ENCODE data around the gene PPARA.

The PPARA gene

GRCh38 chr22:46146329-46146728 lies 4.0 kb upstream of the PPARA start:
- DNase-seq = no peak

DNA sequence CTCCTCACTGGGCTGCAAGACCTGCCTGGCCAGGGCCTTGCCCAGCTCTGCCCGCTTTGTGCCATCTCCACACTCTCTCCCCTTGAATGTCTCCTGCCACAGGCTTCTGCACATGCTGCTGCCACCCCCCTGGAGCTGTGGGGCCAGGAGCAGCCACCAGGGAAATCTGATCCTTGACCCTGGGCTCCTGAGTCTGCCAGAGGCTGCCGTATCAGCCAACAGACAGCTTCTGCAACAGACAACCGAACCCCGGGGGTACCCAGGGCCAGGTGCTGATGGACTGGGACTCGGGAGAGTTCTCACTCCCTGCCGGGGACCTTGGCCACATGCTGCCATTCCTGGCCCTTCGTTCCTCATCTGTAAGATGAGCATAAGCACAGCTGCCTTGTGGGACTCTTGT lies 3.3 kb upstream of the PPARA start:
- no peak for DNase-seq

DNA sequence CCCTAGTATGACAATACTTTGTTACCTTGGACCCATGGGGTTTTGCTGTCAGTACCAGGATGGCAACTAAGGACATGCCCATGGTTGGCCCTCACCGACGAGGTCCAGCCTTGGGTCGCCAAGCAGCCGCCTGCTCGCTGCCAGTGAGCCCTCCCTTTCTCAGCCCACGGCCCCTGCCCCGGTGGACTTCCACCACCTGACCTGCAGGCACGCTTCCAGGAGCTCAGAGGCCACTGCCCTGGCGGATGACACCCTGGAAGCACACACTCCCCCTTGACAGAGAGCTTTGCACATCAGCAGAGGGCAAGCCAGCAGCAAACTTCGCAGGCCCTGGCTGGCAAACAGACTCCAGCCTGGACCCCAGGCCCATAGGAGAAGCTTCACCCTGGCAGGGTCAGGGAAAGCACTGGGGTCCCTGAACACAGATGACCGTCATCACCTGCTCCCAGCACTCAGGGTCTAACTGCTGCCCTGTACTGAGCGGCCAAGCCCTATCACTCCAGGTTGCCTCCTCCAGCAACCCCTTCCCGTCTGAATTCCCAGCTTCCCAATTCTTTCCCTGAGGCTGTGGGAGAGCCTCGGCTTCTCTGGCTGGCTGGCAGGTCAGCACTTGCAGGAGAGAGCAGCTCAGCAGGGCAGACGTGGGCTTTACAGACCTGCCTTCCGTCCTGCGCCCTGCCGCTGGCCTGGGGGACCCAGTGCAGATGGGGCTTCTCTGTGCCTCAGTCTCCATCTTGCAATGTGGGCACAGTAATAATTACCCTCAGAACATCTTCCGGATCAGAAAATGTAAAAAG lies 2.7 kb upstream of the PPARA start:
- DNase-seq = no peak

DNA sequence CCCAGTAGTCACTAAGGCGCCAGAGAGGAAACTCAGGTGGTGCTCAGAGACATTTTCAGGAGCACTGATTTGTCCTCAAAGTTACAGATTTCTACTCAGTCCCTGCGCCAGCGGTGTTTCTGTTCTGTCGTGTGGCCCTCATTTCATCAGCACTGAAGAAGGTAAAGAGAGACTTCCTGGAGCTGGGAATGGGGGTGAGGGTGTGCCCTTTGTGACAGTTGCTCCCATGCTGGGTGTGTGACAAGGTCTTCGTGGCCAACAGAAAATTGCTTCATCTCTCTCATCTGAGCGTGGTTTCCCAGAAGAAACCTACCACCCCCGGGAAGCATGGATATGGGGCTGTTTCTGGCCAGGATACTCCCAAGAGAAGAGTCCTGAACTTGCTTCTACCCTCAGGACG lies 2.0 kb upstream of the PPARA start:
- no peak for DNase-seq

- DNase-seq = no peak
Observed at GRCh38 chr22:46148816-46149511, 1.4 kb upstream of the PPARA start.

DNA sequence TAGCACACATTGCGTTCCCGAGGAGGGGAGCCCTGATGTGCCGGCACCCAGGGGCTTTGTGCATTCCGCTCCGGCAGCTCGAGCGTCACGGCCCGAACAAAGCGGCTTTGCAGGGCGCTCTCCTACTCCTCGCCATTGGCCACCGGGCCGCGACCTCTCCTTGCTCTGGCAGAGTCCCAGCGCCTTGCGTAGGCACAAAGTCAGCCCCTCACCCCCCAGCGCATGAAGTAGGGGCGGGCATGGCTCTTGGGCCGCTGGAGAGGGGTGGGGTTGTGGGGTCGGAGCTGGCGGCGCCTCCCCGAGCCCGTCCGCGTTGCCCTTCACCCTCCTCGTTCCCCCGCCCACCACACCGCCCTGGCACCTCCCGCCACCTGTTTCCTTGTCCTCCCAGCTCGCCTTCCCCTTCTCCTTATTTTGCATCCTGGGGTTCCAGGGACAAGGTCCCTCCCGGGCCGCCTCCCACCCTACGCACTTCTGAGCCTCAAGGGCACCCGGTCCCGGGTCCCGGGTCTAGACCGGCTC lies 753 bp upstream of the PPARA start:
- DNase-seq = no peak

DNA sequence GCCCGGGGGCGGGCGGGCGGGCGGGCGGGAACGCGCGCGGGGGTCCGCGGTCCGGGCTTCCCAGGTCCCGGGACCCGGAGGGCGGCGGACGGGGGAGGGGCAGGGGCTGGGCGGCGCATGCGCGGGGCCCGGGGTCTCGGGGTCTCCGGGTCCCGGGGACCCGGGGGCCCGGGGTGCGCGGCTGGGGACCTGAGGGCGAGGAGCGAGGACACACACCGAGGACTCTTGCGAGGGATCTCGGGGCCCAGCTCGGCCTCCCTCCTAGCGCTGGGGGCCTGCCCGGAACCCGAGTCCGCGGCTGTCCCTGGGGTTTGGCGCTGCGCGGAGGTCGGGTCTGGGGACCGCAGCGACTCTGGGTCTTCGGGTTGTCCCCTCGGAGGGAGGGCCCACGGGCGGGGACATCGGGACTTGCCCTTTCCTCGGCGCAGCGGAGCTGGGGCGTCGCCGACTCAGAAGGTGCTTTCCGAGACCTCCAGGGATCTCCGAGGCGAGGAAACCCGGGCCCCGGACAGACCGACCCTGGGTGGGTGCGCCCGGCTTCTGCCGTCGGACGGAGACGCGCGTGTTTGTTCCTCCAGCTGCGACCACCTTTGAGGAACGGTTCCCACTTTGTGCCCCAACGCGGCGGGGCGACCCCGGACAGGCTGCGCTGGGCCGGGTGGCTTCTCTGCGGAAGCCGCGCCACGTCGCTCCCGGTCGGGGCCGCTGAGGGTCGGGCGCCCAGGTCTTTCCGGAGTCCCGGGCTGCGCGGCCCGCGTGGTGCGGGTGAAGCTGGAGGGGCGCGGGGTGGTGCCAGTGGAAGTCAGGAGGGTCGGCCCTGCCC lies 540 bp downstream of the PPARA start:
- DNase-seq = no peak

DNA sequence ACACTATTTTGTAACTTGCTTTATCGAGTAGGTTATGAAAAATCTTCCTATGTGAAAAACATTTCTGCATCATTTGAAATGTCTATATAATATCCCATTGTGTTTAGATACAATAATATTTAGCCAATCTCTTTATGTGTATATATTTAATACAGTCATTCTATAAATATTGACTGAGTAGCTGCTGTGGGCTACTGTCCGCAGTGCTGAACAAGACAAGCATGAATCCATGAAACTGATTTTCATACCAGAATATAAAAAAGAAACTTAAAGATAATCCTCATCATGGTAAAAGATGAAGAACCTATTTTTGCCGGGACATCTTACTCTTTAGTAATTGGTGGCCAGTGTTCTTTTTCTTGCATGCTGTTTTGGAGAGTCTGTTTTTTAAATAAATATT lies 3.6 kb downstream of the PPARA start:
- no peak for DNase-seq

- DNase-seq = no peak
Observed at GRCh38 chr22:46156031-46156430, 5.7 kb downstream of the PPARA start.

DNA sequence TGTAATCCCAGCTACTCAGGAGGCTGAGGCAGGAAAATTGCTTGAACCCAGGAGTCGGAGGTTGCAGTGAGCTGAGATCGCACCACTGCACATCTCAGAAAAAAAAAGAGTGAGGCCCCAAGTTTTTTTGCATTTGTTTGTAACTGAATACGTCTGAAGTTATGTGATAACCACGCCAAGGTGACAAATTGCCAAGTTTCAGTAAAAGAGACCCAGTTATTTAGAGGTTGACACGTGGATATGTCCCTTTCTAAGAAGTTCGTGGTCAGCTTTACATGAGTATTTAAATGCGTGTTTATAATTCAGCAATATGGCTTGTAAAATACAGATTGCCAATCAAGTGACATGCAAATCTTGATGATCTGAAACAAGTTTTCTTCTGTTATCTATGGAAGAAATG lies 8.0 kb downstream of the PPARA start:
- no peak for DNase-seq

DNA sequence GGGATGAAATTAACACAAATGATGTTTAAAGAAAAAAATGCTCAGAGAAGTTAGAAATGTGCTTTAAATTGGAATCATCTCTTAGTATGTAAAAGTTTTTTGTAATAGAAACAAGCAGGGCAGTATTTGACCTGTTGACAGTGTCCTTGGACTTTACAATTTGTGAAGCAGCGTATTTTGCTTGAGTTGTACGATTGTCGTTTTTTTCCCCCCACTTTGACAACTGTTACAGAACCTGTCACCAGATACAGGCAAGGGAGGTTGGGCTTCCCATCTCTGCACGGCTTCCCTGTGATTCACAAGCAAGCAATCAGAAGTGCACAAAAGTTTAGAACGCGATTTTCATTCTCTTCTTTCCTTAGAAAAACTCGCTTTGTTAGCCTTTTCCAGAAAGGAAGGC lies 8.9 kb downstream of the PPARA start:
- no peak for DNase-seq

GRCh38 chr22:46159777-46160176 lies 9.5 kb downstream of the PPARA start:
- DNase-seq = no peak

DNA sequence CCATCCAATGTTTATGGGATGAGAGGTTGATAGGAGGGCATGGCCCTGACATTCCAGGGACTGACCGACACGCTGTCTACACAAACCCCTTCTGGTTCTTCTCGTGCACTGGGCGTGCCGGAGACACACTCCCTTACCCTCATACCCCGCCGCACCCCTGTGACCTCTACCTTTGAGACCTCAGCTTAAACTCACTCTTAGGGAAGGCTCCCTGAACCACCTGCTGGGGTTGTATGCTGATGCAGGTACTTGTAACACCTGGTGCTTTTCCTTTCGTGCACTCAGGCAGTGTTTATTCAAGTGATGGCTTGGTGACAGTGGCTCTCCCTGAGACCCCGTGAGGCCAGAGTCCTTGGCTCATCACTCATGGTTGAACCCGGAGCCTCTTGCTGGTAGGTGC lies 12.0 kb downstream of the PPARA start:
- no peak for DNase-seq

- DNase-seq = no peak
Observed at GRCh38 chr22:46162771-46163556, 12.6 kb downstream of the PPARA start.

DNA sequence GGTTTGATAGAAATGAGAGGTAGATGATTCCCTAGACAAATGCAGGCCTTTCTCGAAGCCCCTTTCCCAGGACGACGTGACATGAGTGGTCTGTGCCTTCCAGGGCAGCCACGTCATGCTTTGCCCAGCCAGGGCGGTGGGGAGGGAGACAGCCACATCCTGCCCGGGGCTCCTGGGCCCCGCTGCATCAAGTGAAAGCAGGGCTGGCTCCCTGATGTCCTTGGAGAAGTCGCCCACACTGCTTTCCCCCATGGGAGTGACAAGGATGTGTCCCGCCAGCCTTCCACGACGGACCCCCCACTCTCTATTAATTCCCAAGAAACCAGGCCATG lies 13.2 kb downstream of the PPARA start:
- no peak for DNase-seq

DNA sequence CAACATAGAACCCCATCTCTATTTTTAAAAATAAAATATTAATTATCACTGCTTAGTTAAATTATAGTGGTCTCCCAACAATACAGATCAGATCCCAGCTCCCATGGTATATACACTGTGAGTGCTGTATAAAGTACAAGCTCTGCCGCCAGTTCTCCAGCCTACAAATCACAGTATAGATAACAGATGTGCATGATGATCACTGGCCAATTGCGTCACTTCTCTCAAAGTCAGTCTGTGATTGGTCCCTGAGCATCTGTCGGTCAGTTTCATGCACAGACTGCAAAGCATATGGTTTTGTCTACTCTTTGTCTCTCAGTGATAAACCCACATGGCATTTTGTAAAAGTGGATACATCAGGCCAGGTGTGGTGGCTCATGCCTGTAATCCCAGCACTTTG lies 15.7 kb downstream of the PPARA start:
- no peak for DNase-seq

- no peak for DNase-seq
Observed at GRCh38 chr22:46169628-46170027, 19.3 kb downstream of the PPARA start.

DNA sequence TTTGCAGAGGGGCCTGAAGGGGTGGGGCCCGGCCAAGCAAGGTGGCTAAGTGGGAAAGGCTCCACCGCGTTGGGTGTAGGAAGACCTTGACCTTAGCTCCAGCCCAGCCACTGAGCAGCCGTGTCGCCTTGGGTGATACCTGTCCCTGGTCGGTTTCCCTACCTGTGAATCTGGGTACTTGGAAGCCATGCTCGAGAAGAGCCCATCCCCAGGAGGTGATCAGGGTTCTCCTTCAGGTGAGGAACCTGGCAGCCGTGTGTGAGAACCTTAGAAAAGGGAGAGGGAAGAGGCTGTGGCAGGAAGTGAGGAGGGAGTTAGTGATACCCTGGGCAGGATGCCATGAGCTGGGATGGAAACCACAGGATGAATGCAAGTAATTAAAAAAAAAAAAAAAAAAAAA lies 21.6 kb downstream of the PPARA start:
- no peak for DNase-seq

DNA sequence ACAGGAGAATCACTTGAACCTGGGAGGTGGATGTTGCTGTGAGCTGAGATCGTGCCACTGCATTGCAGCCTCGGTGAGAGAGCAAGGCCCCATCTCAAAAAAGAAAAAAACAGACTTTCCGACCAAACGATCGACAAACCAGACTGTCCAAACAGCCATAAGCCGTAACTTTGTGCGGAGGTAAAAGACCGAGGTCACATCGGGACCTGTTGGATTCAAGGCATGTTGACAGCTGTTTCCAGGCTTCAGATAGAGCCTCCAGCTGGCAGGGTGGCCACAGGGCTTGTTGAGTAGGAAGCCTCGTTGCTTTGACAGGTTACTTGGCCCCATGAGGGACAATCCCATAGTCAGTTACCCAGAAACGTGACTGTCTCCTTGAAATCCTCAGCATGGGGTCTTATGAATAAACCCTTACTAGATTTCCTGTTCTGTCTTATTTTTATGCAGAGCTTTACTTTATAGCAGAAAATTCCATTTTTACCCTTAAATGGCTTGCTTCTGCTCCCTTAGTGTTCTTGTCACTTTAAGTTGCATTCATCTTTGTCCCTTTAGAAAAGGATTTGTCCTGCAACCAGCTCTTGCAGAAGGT lies 22.3 kb downstream of the PPARA start:
- DNase-seq = no peak

GRCh38 chr22:46173152-46173551 lies 22.8 kb downstream of the PPARA start:
- DNase-seq = no peak

GRCh38 chr22:46175631-46176030 lies 25.3 kb downstream of the PPARA start:
- DNase-seq = no peak

- DNase-seq = no peak
Observed at GRCh38 chr22:46176508-46177003, 26.2 kb downstream of the PPARA start.

Data from cortex of kidney (tissue), 1 donor.